GM08714 (cell line): ENCODE measurements around the gene ACADVL.
A peak's percentile ranks its signal among the peaks of the same experiment; 100 is the strongest.

Experiments
- H3K4me3 ChIP-seq: fragments of 200-500 bp; sonication (Bioruptor generic); 2 replicates; pipeline ENCODE4 v1.5.1; 2014; ENCODE audit warnings: mild to moderate bottlenecking, low read length, inconsistent platforms
- ZNF274 ChIP-seq: IDR thresholded peaks from 2 replicates; pipeline ENCODE4 v1.6.1; 2012; ENCODE audit warnings: mild to moderate bottlenecking, low read depth, low read length

Gene ACADVL

GRCh38 chr17:7253082-7253481 is 33.3 kb downstream of the ACADVL start:
- peak overlapping the region; percentile 74 for H3K4me3 ChIP-seq
- TF ChIP-seq ZNF274 = no peak

GRCh38 chr17:7254511-7254910 is 34.8 kb downstream of the ACADVL start:
- no peak for TF ChIP-seq ZNF274
- no peak overlapping the region for H3K4me3 ChIP-seq

- no peak overlapping the region for H3K4me3 ChIP-seq
- no peak for TF ChIP-seq ZNF274
Observed at GRCh38 chr17:7256766-7257456, 37.2 kb downstream of the ACADVL start.

- no peak overlapping the region for H3K4me3 ChIP-seq
- TF ChIP-seq ZNF274 = no peak
Observed at GRCh38 chr17:7258731-7259554, 39.2 kb downstream of the ACADVL start.

- TF ChIP-seq ZNF274 = no peak
- no peak overlapping the region for H3K4me3 ChIP-seq
Observed at GRCh38 chr17:7259555-7259889, 39.8 kb downstream of the ACADVL start.

- no peak for TF ChIP-seq ZNF274
- no peak overlapping the region for H3K4me3 ChIP-seq
Observed at GRCh38 chr17:7260151-7260550, 40.4 kb downstream of the ACADVL start.

- no peak for TF ChIP-seq ZNF274
- peak overlapping the region; percentile 11; the same call in 1 of the 2 replicates for H3K4me3 ChIP-seq
Observed at GRCh38 chr17:7260651-7261378, 41.1 kb downstream of the ACADVL start.

GRCh38 chr17:7261379-7262191 is 41.8 kb downstream of the ACADVL start:
- H3K4me3 ChIP-seq = peak overlapping the region; percentile 11; the same call in 1 of the 2 replicates
- TF ChIP-seq ZNF274 = no peak

GRCh38 chr17:7262192-7262934 is 42.6 kb downstream of the ACADVL start, which contains the start of gene CLDN7:
CLDN7 (minus strand) TSS chr17:7262478; CDS start chr17:7262043, 435 bp downstream.
- peak within 1 kb of the TSS; percentile 11; the same call in 1 of the 2 replicates for H3K4me3 ChIP-seq
- TF ChIP-seq ZNF274 = no peak

GRCh38 chr17:7262935-7263800 is 43.4 kb downstream of the ACADVL start:
- H3K4me3 ChIP-seq = no peak overlapping the region
- no peak for TF ChIP-seq ZNF274

- H3K4me3 ChIP-seq = no peak overlapping the region
- TF ChIP-seq ZNF274 = no peak
Observed at GRCh38 chr17:7263801-7264078, 44.0 kb downstream of the ACADVL start.

GRCh38 chr17:7266784-7267183 is 47.0 kb downstream of the ACADVL start:
- no peak overlapping the region for H3K4me3 ChIP-seq
- no peak for TF ChIP-seq ZNF274
